Activated T-helper 9 cell treated with anti-CD3 and anti-CD28 coated beads, Interleukin-2, amount 50 U/mL, for 16 hours (primary cell): ENCODE results near the gene HPGD.

Source experiments
- DNase-seq: peaks from one replicate; pipeline ENCODE4 v3.0.0-alpha.2; 2020; ENCODE audit warnings: low read depth

HPGD gene

DNA sequence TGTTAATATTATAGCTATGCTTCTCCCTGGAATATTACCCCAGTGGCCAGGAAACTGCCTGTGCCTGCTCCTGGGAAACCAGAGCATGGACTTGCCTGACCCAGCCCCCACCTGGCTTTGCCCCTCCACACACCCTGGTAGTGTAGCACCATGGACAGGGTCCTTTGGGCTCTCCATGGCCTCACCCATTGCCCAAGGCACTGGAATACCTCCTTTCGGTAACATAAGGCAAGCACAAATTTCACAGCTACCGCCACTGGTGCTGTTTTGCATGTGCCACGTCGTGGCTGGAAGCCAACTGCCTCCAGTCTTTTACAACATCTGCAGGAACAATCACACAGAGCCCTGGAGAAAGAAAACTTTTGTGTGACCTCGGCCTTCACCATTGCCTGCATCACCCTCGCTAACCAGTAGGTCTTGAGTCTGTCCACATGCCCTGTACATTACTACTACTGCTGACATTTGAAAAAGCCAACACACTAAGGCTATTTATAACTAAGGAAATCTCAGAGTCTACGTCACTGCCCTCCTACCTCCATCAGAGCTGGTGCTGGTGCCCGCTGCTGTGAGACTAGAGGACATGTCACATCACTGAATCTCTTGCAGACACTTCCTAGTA lies 47.7 kb downstream of the HPGD start:
- DNase-seq, result no peak

DNA sequence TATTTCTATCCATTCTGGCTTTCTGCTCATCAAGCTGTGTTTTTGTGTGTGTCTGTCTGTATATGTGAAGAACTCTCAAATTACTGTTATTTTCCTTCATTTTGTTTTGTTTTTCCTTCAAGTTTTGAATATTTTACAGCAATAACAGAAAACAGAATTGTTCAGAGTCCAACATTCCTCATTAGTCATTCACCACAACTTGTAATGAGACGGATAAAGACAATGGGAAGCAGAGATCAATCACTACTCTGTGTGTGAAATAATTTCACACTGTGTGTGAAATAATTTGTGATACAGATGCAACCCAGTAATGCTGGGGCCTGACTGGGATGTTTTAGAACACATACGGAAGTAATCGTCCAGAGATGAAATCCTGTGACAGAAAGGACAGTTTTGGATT lies 55.2 kb downstream of the HPGD start:
- DNase-seq, result no peak

DNA sequence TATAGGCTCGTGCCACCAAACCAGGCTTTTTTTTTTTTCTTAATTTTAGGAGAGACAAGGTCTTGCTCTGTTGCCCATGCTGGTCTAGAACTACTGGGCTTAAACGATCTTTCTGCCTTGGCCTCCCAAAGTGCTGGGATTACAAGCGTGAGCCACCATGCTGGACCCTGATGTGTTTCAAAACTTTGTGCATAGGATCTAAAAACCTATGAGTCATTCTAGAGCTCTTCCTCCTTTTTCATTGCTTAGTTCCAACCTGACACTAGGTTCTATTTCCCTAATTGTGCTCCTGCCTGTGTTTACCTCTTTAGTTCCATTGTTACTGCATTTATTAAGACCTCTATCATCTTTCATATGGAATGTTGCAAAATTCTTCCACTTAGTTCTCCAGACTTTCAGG lies 57.3 kb downstream of the HPGD start:
- DNase-seq, result no peak

DNA sequence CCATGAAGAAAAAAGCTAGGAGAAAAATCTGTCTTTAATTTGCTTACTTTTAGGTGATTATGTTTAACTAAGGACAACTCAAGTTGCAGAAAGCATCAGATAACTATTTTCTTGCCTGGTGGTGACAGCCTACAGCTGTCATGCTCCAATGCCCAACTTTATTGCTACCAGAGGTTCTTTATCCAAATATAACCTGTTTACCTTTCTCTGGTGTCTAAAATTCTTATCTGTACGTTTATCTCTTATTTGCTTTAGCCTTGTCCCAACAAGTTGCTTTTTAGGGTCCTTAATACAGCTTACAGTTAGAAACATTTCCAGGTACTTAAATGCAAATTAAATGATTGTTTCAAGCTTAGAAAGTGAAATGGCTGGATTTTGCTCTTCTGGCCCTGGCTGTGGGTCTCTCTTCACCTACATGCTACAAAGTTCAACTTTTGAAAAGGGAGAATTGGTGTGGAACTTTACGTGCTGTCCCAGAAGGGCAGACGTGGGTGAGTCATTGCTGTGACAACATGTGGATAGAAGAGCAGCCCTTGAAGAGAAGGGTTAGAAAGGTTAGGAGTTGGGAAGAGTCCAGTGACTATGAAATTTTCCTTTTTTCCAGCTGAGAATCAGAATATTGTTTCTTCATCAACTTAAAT lies 60.7 kb downstream of the HPGD start:
- DNase-seq, result no peak

DNA sequence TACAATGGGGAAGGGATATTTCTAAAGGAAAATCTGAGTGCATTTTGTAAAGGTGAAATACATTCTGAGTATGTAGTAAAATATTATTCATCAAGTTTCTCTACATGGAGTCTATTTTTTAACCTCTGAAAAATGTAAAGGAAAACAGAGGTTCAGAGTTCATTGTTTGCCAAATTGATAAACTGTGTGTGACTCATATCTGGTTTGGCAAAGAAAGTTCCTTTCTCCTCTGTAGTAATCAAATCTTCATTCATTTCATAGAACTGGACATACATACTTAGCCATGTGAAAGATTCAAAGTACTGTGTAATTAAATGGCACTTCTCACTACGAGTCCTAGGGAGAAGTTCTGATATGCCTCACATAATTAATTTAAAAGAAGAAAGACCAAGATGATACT lies 61.6 kb downstream of the HPGD start:
- DNase-seq, result no peak

DNA sequence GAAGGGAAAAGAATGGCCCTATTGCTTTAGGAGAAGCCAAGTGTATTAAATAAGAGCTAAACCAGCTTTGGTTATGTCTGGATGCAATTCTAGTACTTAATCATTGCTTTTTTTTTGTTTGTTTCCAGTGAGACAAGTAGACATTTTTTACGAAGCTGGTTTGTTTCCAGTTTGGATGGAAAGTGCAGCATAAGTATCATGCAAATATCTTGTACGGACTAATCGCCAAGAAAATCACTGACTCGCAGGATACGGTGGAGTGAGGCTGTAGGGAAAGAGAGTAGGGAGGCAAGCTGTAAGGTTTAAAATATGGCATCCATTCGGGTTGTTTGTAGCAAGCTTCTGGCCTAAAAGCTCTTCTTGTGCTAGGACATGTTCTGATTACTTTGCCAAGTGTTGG lies 64.8 kb downstream of the HPGD start:
- no peak for DNase-seq

DNA sequence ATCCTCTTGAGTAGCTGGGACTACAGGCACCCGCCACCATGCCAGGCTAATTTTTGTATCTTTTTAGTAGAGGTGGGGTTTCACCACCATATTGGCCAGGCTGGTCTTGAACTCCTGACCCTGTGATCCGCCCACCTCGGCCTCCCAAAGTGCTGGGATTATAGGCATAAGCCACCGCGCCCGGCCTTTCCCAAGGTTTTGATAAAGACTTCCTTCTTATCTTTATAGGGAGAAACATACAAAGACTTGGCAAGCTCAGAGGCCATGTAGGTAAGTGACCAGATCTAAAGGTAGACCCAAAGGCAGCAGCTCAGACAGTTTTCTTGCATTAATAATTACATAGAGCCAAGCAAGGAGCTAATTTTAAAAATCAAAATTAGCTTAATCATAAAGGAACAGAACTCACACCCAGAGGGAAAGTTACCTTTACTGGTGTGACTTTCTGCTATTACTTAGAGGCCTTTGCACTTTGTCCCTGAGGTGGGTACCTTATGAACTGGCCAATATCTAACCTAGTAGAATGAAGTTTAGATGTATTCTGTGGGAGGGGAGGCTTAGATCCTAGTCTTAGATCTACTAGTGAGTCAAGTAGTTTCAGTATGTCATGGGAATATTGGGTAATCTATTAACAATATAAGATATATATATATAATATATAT lies 67.3 kb downstream of the HPGD start:
- DNase-seq, result no peak

DNA sequence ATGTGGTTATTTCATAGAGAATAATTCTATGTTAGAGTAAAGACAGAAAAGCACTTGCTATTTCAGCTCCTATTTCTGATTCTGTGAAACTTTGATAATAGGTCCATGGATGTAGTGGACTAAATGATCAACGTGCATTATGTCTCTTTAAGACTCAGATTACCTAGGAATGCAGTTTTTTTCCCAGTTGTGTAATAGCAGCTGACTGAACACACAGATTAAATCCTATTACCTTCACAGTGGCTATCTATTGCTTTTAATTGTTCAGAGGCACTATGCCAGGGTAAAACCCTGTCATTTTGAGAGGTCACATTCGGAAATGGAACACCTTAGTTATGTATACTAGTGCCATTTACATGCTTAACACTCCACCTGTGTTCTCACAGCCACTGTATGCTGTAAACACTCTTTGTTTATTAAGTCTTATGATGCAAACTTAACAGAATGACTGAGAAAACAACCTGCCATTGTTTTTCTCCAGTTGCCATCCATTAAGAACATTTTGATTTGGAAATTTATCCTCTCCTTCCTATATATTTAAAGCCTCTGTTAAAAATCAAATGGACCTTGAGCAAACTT lies 70.5 kb downstream of the HPGD start:
- no peak for DNase-seq

DNA sequence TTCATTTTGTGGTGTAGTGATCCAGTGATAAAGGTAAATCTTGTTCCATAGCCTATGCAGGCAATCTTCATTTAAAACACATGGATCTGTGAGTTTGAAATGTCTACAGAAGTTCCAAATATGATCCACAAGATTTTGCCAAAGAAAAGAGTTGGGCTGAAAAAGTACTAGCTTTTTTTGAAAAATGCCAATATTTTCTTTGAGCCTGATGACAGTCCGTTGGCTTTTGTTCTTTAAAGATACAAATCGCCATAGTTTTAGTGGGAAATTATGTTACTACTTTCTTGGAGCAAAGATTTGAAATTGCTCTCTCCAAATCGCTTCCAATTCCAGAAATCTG lies 71.5 kb downstream of the HPGD start:
- no peak for DNase-seq

DNA sequence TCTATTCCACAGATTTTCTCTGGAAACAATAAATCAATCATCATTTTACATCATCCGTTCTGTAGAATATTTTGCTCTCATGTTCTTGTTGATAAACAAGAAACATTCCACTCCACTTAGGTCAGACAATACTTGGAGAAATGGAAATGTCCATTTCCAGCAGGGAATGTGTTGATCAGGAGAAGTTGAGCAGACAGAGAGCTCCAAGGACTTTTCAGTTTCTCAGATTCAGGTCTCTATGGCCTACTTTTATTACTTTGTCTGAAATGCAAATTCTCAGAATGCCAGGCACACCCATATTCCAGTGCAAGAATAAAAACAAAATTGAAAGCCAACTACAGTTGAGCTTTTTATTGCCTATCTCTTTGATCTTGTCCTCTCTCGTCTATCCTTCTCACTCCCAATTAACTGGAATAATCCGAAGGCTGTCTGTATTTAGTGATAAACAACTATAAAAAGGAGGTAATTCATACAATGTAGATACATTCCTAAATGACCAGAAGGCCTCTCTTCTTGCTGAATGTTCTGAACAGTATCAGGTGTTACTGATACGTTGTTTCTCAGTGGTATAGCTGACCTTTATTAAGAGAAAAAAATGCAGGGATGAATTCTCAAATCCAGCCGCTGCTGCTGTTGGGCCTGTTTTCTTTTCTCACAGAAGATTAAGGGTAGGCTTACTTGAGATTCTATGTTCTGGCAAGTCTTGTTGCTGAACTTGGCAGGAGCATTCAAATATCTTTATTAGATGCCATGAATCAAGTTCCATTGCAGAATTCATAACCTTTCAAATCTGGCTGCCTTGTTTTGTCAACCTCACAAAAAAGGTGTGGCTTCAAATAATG lies 72.1 kb downstream of the HPGD start:
- no peak for DNase-seq

DNA sequence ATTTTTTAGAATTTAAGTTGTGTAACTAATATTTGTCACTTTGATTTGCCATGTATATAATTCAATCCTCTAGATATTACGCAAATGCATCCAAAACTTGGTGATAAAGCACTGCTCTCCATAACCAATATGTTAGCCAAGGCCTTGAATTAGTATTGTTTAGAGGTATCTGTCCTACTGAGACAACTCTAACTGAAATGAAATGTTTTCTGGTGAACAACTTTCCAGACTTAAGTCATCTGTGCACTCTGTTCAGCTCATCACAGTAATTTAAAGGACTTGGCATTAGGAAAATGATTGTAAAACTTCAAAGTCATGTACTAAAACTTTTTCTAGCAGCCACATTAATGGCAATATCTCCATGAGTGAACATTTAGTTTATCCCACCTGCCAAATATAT lies 73.1 kb downstream of the HPGD start:
- no peak for DNase-seq

DNA sequence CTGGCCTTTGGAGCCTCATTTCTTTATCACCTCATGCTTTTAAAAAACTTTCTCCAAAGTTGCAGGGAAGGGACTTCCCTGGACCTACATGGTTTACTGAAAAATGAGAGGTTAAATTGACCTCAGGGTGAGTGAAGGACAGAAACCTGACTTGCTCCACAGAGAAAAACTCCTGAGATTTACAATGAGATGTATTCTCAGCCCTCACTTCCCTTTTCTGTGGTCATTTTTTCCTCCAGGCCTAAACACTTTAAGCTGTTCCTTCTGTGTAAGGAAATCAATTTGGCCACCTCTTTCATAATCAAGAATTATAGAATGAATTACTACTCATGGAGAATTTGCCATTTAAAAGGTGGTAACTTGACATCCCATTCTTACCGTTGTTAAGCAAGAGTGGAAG lies 77.9 kb downstream of the HPGD start:
- no peak for DNase-seq
